Thyroid gland (tissue), 4 donors: ENCODE measurements around the gene SRD5A2. TPM values are rescaled to one million over a fixed set of nuclear protein-coding genes. Genes with fewer than 3 reads are reported as not detected.

ENCODE experiments used
- DNase-seq, 2 donors: peaks; one replicate each; pipeline ENCODE4 v3.0.0-alpha.2; 2019
- H3K27ac ChIP-seq, 3 donors: fragments of 200-600 bp; sonication (generic); 1 replicate in 2 of 3; 2 replicates in 1 of 3; pipeline ENCODE4 v1.5.1; 2016 to 2019; ENCODE audit warnings: mild to moderate bottlenecking in 1 of 3, moderate library complexity in 1 of 3
- H3K27me3 ChIP-seq: fragments of 200-600 bp; sonication (generic); one replicate; pipeline ENCODE4 v1.5.1; 2019
- H3K36me3 ChIP-seq, 2 donors: fragments of 200-600 bp; sonication (generic); one replicate each; pipeline ENCODE4 v1.5.1; 2016 to 2019
- H3K4me1 ChIP-seq, 2 donors: fragments of 200-600 bp; sonication (generic); one replicate each; pipeline ENCODE4 v1.5.1; 2017 to 2019
- H3K4me3 ChIP-seq, 3 donors: fragments of 200-600 bp; sonication (generic); replicated peaks in 1 of 3; 1 replicate in 2 of 3; 2 replicates in 1 of 3; pipeline ENCODE4 v1.5.1; 2016; ENCODE audit warnings: mild to moderate bottlenecking in 1 of 3
- H3K9me3 ChIP-seq: fragments of 200-600 bp; sonication (generic); one replicate; pipeline ENCODE4 v1.5.1; 2017
- CTCF ChIP-seq, 6 experiments: fragments of 200-600 bp in 3 of 6; fragments of 450-650 bp in 3 of 6; sonication (generic) in 3 of 6; IDR thresholded peaks; one replicate each; pipeline ENCODE4 v1.5.1; 2016 to 2019; ENCODE audit warnings: antibody characterized with exemption in 6 of 6, mild to moderate bottlenecking in 2 of 6, inconsistent platforms in 1 of 6, moderate library complexity in 1 of 6
- POLR2A ChIP-seq, 2 donors: fragments of 450-650 bp; IDR thresholded peaks; one replicate each; pipeline ENCODE4 v1.6.1; 2017; ENCODE audit warnings: antibody characterized with exemption in 2 of 2, mild to moderate bottlenecking in 2 of 2, moderate library complexity in 1 of 2
- WGBS, 2 donors: methylation state at CpG; one replicate each; pipeline ENCODE4 v1.1.5; 2017; 5-methylcytosine and 5-hydroxymethylcytosine counted together
- intact Hi-C: fragments of 100-400 bp; cut with DNase I; formaldehyde crosslinking; loops from one replicate; pipeline ENCODE4 v1.15.1; 2023
- total RNA-seq, 4 donors: library from RNA; depleted of rRNA; stranded (reverse); fragments of >200 nt; gene quantifications; one replicate each; pipeline ENCODE4 v1.2.3, GENCODE V29; 2016

Gene SRD5A2
- total RNA-seq, 4 donors from 2014 or later = 0.13 TPM; not detected in 3

DNA sequence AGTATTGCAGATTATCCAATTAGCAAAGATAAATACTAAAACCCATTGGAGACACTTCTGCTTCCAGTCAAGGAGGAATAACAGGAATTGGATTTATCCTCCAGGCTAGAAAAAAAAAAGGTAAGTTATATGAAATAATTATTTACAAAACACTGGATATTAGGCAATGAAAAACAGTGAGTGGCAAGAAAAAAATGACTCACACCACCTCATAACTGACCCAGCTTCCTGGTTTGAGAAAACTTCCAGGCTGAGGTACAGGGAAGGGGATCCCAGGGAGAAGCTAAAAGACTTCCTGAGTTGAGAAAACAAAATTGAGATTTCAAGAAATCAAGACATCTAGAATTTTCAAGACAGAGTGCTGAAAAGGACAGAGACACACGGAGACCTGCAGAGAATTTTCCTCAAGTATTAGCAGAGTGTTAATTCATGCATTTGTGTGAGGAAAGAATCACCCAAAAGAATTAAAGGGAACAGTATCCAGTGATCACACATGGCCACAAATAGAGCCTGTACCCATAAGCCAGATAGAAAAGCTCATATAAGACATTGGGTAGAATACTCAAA is 17.4 kb downstream of the SRD5A2 start:
- DNase-seq = no peak
- Histone ChIP-seq H3K27ac (no peak overlapping the region), H3K27me3 (no peaks in the 10 kb centered on the region), H3K9me3 (no peaks in the 10 kb centered on the region), H3K36me3 (no peaks in the 10 kb centered on the region), H3K4me1 (no peaks in the 10 kb centered on the region), H3K4me3 (no peak overlapping the region)
- TF ChIP-seq CTCF (IDR thresholded peaks at IDR 0.05) (no peak), POLR2A (IDR thresholded peaks at IDR 0.05) (no peak)
- intact Hi-C loops = no loop called here
- WGBS, 2 donors = 30 to 35% methylated on average over 1 of the region's 1 CpG

DNA sequence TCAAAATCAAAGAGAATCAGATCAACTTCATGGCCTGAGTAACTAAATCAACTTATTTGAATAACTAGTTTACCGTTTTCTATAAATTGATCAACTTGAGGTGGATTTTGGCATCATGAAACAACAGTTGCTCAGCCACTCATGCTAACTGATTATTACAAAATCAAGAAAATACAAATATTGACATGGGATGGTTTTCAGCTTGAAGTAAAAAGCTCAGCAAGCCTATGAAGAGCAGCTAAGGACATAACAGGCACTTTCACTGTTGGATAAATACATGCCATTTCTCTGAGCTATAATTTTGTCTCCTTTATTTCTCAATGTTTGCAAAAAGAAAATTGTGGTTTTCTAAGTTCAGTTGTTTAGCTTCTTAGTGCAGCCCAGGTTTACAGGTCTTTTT is 18.9 kb downstream of the SRD5A2 start:
- Histone ChIP-seq H3K27ac (no peak overlapping the region), H3K4me3 (no peak overlapping the region), H3K27me3 (no peaks in the 10 kb centered on the region), H3K9me3 (no peaks in the 10 kb centered on the region), H3K36me3 (no peaks in the 10 kb centered on the region), H3K4me1 (no peaks in the 10 kb centered on the region)
- DNase-seq = no peak
- 0 to 26% methylated on average over 1 of the region's 1 CpG for WGBS, 2 donors
- intact Hi-C loops = no loop called here
- TF ChIP-seq CTCF (IDR thresholded peaks at IDR 0.05) (no peak), POLR2A (IDR thresholded peaks at IDR 0.05) (no peak)

DNA sequence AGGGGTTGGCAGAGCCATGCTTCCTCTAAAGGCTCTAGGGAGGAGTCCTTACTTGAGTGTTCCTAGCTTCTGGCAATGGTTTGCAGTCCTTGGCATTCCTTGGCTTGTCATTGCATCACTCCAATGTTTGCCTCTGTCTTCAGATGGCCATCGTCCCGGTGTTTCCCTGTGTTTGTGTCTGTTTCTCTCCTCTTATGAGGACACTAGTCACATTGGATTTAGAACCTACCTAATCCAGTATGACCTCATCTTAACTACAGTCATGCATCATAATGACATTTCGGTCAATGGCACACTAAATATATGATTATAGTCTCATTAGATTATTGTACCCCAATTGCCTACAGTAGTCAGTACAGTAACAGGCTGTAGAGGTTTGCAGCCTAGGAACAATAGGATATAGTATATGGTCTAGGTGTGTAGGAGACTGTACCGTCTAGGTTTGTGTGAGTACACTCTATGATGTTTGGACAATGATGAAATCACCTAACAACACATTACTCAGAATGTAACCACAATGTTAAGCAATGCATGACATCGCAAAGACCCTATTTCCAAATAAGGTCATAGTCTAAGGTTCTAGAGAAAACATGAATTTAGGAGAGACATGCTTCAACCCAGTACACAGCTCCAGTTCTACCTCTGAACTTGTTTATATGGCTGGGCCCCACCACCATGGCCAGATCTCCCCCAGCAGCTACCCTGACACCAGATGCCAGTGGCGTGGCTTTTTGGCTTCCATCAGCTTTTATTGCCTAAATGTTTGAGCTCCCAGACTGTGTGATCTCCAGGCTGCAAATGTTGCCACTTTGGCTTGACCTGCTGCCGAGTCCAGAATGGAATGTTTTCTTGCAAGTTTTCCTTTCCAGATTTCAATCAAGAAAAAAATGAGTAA is 22.1 kb downstream of the SRD5A2 start:
- H3K36me3 ChIP-seq = no peaks in the 10 kb centered on the region
- no peaks in the 10 kb centered on the region for H3K9me3 ChIP-seq
- DNase-seq = no peak
- TF ChIP-seq CTCF (IDR thresholded peaks at IDR 0.05) = no peak
- H3K4me3 ChIP-seq = no peak overlapping the region
- no peaks in the 10 kb centered on the region for H3K4me1 ChIP-seq
- intact Hi-C loops = no loop called here
- no peaks in the 10 kb centered on the region for H3K27me3 ChIP-seq
- H3K27ac ChIP-seq = no peak overlapping the region
- 70 to 81% methylated on average over 7 of the region's 7 CpGs for WGBS, 2 donors

DNA sequence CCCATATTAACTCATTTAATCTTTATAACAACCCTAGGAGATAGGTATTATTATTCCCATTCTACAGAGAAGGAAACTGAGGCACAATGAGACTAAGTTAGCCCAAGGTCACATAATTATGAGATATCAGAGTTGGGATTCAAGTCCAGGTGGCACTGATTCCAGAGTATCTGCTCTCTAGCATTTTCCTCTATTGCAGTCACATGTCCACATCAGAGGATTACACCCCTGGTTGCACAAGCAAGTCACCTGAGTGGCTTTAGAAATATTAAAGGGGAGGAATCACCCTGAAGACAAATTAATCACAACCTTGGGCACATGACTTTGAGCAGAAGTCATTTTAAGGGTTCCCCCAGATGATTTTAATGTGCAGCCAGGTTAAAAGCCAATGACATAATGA is 23.8 kb downstream of the SRD5A2 start:
- Histone ChIP-seq H3K27me3 (no peaks in the 10 kb centered on the region), H3K4me3 (no peak overlapping the region), H3K36me3 (no peaks in the 10 kb centered on the region), H3K9me3 (no peaks in the 10 kb centered on the region), H3K27ac (no peak overlapping the region), H3K4me1 (no peaks in the 10 kb centered on the region)
- no peak for DNase-seq
- intact Hi-C loops = no loop called here
- no peak for TF ChIP-seq CTCF (IDR thresholded peaks at IDR 0.05)
- TF ChIP-seq POLR2A (IDR thresholded peaks at IDR 0.05) = no peak

- Histone ChIP-seq H3K27ac (no peak overlapping the region), H3K36me3 (no peaks in the 10 kb centered on the region), H3K27me3 (no peaks in the 10 kb centered on the region), H3K4me3 (no peak overlapping the region), H3K4me1 (no peaks in the 10 kb centered on the region), H3K9me3 (no peaks in the 10 kb centered on the region)
- TF ChIP-seq CTCF (IDR thresholded peaks at IDR 0.05) (no peak), POLR2A (IDR thresholded peaks at IDR 0.05) (no peak)
- intact Hi-C loops = no loop called here
- 70 to 73% methylated on average over 3 of the region's 3 CpGs for WGBS, 2 donors
- no peak for DNase-seq
These were observed 24.6 kb downstream of the SRD5A2 start for GRCh38 chr2:31555967-31556706.
